ENCODE measurements around the gene U2AF2. TPM values are rescaled to one million over a fixed set of nuclear protein-coding genes. Genes with fewer than 3 reads are reported as not detected.
"Not testable (repeated sequence)": the region's sequence is repeated elsewhere in the genome, so short reads cannot be mapped to it uniquely, and the experiment has no call there.

Gene U2AF2
- total RNA-seq, 1 experiment from 2014 or later: 80.3 TPM

GRCh38 chr19:55705972-55706371 lies 51.1 kb downstream of the U2AF2 start:
- DNase-seq (ENCODE audit: low read depth): no peak

GRCh38 chr19:55711719-55712118 lies 56.9 kb downstream of the U2AF2 start:
- DNase-seq (ENCODE audit: low read depth): no peak

- DNase-seq (ENCODE audit: low read depth): no peak
Observed at GRCh38 chr19:55712804-55713631, 58.2 kb downstream of the U2AF2 start.

GRCh38 chr19:55716531-55716930 lies 61.7 kb downstream of the U2AF2 start:
- DNase-seq (ENCODE audit: low read depth): no peak

GRCh38 chr19:55717251-55717650 lies 62.4 kb downstream of the U2AF2 start:
- DNase-seq (ENCODE audit: low read depth): no peak

- not testable (repeated sequence) for DNase-seq (ENCODE audit: low read depth)
Observed at GRCh38 chr19:55717879-55718711, 63.3 kb downstream of the U2AF2 start.

- DNase-seq (ENCODE audit: low read depth): no peak
Observed at GRCh38 chr19:55720214-55720746, 65.4 kb downstream of the U2AF2 start.

- no peak for DNase-seq (ENCODE audit: low read depth)
Observed at GRCh38 chr19:55720801-55721200, 66.0 kb downstream of the U2AF2 start.

- DNase-seq (ENCODE audit: low read depth): no peak
Observed at GRCh38 chr19:55723491-55723890, 68.7 kb downstream of the U2AF2 start.

Other genes starting within 250 kb of the U2AF2 start
- 250 and 347 TPM in 2 replicates for gene UBE2S, start 247.2 kb upstream of the U2AF2 start, total RNA-seq (2014; rRNA removed; shearing (Covaris generic))
- gene SHISA7, start 211.7 kb upstream of the U2AF2 start, total RNA-seq (2014; rRNA removed; shearing (Covaris generic)): 0.12 TPM in 1 of 2 replicates, not detected in the other
- gene ISOC2, start 193.4 kb upstream of the U2AF2 start, total RNA-seq (2014; rRNA removed; shearing (Covaris generic)): 81.9 and 120 TPM in 2 replicates
- not detected in 2 replicates for gene C19orf85, start 190.3 kb upstream of the U2AF2 start, total RNA-seq (2014; rRNA removed; shearing (Covaris generic))
- 3.1 and 5.3 TPM in 2 replicates for gene ZNF628, start 178.4 kb upstream of the U2AF2 start, total RNA-seq (2014; rRNA removed; shearing (Covaris generic))
- gene NAT14, start 169.8 kb upstream of the U2AF2 start, total RNA-seq (2014; rRNA removed; shearing (Covaris generic)): 18.5 and 25.3 TPM in 2 replicates
- 3.2 and 3.6 TPM in 2 replicates for gene SSC5D, start 166.6 kb upstream of the U2AF2 start, total RNA-seq (2014; rRNA removed; shearing (Covaris generic))
- gene SBK2, start 117.9 kb upstream of the U2AF2 start, total RNA-seq (2014; rRNA removed; shearing (Covaris generic)): not detected in 2 replicates
- gene SBK3, start 109.5 kb upstream of the U2AF2 start, total RNA-seq (2014; rRNA removed; shearing (Covaris generic)): 0.24 TPM in 1 of 2 replicates, not detected in the other
- 1.3 and 2.4 TPM in 2 replicates for gene ZNF579, start 74.2 kb upstream of the U2AF2 start, total RNA-seq (2014; rRNA removed; shearing (Covaris generic))
- 2.4 and 3.0 TPM in 2 replicates for gene FIZ1, start 55.5 kb upstream of the U2AF2 start, total RNA-seq (2014; rRNA removed; shearing (Covaris generic))
- 14.7 and 16.9 TPM in 2 replicates for gene ZNF524, start 54.7 kb upstream of the U2AF2 start, total RNA-seq (2014; rRNA removed; shearing (Covaris generic))
- gene ZNF865, start 49.4 kb upstream of the U2AF2 start, total RNA-seq (2014; rRNA removed; shearing (Covaris generic)): 0.12 and 0.68 TPM in 2 replicates
- gene ZNF784, start 30.5 kb upstream of the U2AF2 start, total RNA-seq (2014; rRNA removed; shearing (Covaris generic)): 1.6 and 2.6 TPM in 2 replicates
- 11.3 and 12.9 TPM in 2 replicates for gene ZNF580, start 14.0 kb upstream of the U2AF2 start, total RNA-seq (2014; rRNA removed; shearing (Covaris generic))
- 13.5 and 13.7 TPM in 2 replicates for gene ZNF581, start 11.4 kb upstream of the U2AF2 start, total RNA-seq (2014; rRNA removed; shearing (Covaris generic))
- gene CCDC106, start 6.8 kb upstream of the U2AF2 start, total RNA-seq (2014; rRNA removed; shearing (Covaris generic)): 3.7 and 5.7 TPM in 2 replicates
- gene EPN1, start 20.2 kb downstream of the U2AF2 start, total RNA-seq (2014; rRNA removed; shearing (Covaris generic)): 26.0 and 46.4 TPM in 2 replicates
- gene NLRP9, start 83.4 kb downstream of the U2AF2 start, total RNA-seq (2014; rRNA removed; shearing (Covaris generic)): not detected in 2 replicates
- gene RFPL4A, start 104.1 kb downstream of the U2AF2 start, total RNA-seq (2014; rRNA removed; shearing (Covaris generic)): 0.24 TPM in 1 of 2 replicates, not detected in the other
- gene RFPL4AL1, start 114.1 kb downstream of the U2AF2 start, total RNA-seq (2014; rRNA removed; shearing (Covaris generic)): 0.20 TPM in 1 of 2 replicates, not detected in the other
- gene NLRP11, start 177.0 kb downstream of the U2AF2 start, total RNA-seq (2014; rRNA removed; shearing (Covaris generic)): 1.3 and 1.7 TPM in 2 replicates
- not detected in 2 replicates for gene NLRP4, start 181.5 kb downstream of the U2AF2 start, total RNA-seq (2014; rRNA removed; shearing (Covaris generic))

All from RPMI7951 (cell line).